Astrocyte of the hippocampus (primary cell): ENCODE measurements around the gene PVR.
"Not testable (repeated sequence)": the region's sequence is repeated elsewhere in the genome, so short reads cannot be mapped to it uniquely, and the experiment has no call there.

Source experiments
- DNase-seq: peaks from one replicate; pipeline ENCODE4 v3.0.0; 2011; ENCODE audit warnings: low read depth, low spot score

The PVR gene

GRCh38 chr19:44672226-44672625 is 28.5 kb downstream of the PVR start:
- DNase-seq: no peak

GRCh38 chr19:44673510-44673909 is 29.8 kb downstream of the PVR start:
- DNase-seq: no peak

DNA sequence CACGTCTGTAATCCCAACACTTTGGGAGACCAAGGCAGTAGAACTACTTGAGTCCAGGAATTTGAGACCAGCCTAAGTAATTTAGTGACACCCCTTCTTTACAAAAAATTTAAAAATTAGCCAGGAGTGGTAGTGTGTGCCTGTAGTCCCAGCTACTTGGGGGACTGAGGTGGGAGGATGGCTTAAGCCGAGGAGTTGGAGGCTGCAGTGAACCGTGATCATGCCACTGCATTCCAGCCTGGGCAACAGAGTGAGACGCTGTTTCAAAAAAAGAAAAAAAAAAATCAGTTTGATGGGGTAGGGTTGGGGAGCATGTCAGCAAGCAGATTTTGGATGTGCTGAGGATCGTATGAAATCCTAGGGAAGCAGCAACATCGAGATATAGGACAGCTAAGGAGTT is 31.8 kb downstream of the PVR start:
- no peak for DNase-seq

DNA sequence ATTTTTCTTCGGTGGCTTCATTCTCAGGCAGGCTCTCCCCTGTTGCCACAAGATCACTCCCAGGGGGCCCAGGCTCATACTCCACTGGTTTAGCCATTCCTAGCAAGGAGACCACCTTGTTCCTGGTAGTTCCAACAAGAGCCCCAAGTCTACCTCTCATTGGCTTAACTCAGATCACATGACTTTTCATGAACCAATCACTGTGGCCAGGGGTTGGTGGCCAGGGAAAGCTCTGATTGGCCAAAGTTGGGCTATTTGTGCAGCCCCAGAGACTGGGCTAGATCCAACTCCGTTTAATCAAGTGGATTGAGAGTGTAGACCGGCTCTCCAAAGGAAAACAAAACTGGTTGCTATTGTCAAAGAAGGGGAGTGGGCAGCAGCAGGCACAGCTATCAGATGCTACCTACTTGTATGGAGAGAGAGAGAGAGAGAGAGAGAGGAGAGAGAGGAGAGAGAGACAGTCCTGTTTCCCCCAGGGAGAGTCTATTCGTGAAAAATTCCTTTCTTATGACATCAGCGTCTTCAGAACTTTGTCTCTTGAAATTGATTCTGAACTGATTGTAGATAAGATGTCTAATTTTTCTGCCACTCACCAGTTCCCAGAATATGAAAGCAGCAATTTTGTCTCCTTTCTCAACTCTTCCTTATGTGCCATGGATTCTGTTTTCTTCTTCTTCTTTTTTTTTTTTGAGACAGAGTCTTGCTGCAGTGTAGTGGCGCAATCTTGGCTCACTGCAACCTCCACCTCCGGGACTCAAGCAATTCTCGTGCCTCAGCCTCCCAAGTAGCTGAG is 33.5 kb downstream of the PVR start:
- peak; percentile 51 for DNase-seq

- no peak for DNase-seq
Measured at GRCh38 chr19:44680536-44680935, 36.8 kb downstream of the PVR start.

DNA sequence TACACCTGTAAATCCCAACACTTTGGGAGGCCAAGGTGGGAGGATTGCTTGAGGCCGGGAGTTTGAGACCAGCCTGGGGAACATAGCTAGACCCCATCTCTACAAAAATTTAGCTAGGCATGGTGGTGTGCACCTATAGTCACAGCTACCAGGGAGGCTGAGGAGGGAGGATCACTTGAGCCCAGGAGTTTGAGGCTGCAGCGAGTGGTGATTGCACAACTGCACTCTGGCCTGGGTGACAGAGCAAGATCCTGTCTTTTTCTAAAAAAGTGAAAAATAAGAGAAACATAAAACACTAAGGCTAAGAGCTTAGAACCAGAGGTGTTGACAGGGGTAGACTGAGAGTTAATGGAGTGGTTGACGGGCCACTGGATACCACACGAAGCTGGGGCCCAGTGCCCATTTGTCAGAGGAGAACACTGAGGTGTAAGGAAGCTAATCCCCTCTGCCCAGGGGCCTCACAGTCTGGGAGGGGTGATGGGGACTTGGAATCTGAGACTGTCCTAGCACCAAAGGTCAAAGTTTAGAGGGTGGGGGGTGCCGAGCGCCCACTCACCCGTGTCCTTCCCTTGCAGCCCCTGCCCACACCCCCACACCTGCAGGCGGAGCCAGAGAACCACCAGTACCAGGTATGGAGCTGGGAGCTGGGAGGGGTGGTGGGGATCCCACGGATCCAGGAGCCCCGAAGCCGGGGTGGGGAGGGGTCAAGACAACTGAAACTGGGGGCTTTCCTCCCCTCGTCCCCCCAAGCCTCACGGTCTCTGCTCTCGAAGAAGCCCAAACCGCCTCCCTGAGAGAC is 38.5 kb downstream of the PVR start:
- DNase-seq: no peak

- no peak for DNase-seq
Measured at GRCh38 chr19:44682807-44683206, 39.1 kb downstream of the PVR start.

DNA sequence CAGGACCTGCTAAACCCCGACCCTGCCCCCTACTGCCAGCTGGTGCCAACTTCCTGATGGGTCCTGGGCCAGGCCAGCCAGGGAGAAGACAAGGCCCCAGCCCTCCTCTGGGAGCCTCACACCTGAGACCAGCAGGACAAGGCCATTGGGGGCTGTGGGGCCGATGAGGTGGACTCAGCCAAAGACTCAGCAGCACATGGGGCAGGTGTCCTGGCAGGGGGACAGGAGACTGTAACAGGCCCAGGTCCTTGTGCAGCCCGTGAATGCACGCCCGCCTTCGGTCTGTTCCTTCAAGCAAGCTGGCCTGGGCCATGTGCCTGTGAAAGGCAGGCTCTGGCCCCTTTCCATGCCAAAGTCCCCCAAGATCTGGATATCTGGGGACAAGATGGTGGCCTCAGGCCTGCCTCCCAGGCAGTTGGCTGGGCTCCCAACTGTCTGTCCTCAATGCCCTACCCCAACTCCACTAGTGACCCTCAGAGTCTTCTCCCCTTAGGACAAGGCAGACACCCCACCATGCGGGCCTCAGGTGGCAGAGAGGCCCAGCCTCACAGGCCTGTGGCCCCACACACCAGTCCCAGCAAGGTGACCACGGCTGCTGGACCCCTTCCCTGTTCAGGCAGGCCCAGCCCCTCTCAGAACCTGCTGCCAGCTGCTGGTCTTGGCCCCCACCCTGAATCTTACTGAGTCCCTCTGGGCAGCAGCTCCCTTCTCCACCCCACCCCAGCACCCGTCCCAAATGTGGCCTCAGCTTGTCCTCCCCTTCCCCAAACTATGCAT is 39.9 kb downstream of the PVR start:
- no peak for DNase-seq

DNA sequence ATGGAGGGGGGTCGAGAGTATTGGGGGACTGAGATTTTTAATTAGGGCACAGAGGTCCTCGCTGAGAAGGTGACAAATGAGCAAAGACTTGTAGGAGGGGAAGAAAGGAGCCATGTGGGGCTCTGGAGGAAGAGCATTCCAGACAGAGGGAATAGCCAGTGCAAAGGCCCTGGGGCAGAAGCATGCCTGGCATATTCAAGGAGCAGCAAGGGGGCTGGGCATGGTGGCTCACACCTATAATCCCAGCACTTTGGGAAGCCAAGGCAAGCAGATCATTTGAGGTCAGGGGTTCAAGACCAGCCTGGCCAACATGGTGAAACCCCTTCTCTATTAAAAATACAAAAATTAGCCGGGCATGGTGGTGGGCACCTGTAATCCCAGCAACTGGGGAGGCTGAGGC is 40.7 kb downstream of the PVR start:
- DNase-seq: not testable (repeated sequence)

DNA sequence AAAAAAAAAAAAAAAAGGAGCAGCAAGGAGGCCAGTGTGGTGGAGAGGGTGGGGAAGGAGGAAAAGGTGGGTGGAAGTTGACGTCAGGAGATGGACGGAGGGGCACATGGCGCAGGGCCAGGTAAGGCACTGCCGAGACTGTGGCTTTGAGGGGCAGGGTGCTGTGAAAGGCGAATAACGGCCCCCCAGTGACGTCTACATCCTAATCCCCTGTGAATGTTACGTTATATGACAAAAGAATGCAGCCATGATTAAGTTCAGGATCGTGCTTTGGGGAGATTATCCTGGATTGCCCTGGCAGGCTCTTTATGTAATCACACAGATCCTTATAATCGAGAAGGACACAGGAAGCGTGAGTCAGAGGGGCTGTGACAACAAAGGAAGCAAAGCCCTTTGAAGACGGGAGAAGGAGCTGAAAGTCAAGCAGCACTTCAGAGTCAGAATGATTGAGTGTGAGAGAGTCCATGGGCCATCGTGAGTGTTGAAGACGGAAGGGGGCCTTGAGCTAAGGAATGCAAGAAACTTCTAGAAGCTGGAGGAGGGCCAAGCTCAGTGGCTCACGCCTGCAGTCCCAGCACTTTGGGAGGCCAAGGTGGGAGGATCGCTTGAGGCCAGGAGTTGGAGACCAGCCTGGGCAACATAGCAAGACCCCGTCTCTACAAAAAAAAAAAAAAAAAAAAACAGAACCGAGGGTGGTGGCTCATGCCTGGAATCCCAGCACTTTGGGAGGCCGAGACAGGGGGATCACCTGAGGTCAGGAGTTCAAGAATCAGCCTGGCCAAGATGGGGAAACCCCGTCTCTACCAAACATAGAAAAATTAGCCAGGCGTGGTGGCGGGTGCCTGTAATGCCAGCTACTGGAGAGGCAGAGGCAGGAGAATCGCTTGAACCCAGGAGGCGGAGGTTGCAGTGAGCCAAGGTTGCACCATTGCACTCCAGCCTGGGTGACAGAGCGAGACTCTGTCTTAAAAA is 41.5 kb downstream of the PVR start:
- peak; percentile 86 for DNase-seq

- peak; percentile 40 for DNase-seq
Measured at GRCh38 chr19:44685877-44686276, 42.2 kb downstream of the PVR start.

DNA sequence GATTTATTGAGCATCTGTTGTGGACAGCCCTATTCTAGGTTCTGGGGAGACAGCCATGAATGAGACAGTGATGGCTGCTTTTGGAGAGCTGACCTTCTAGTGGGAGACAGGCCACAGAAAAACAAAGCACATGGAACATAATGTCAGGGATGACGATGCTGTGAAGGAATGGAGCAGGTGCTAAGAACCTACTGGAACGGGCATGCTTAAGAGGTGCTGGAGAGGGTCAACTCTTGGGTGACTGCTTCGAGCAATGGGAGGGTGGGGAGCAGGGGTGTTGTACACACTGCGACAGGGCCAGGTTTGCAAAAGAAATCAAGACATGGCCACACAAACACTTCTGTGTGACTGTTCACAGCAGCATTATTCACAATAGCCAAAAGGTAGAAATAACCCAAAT is 43.2 kb downstream of the PVR start:
- no peak for DNase-seq

DNA sequence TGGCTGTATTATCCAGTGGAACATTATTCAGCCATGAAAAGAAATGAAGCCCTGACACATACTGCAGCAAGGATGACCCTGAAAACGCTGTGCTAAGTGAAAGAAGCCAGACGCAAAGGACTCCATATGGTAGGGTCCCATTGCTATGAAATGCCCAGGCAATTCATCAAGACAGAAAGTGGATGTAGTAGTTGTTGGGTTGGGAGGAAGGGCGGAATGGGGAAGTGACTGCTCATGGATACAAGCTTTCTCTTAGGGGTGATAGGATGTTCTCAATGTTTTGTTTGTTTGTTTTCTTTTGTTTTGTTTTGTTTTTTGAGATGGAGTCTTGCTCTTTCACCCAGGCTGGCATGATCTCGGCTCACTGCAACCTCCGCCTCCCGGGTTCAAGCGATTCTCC is 44.2 kb downstream of the PVR start:
- DNase-seq: no peak

GRCh38 chr19:44689290-44690130 is 45.8 kb downstream of the PVR start:
- DNase-seq: peak; percentile 84

- no peak for DNase-seq
Measured at GRCh38 chr19:44690131-44690440, 46.4 kb downstream of the PVR start.

GRCh38 chr19:44692379-44692721 is 48.6 kb downstream of the PVR start:
- DNase-seq: no peak

DNA sequence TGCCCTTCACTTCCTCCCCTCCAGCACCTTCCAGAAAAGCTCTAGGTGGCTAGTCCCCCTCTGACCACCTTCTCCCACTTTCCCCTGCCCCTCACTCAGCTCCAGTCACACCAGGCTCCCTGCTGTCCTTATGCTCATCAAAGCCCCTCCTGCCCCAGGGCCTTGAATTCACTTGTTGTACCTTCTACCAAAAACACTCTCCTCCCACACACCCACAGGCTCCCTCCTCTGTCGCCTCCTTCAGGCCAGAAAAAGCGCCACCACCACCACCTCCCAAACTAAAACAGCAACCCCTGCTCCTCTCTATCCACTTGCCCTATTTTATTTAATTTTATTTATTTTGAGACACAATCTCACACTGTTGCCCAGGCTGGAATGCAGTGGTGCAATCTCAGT is 50.5 kb downstream of the PVR start:
- no peak for DNase-seq

GRCh38 chr19:44696939-44697669 is 53.4 kb downstream of the PVR start:
- no peak for DNase-seq

DNA sequence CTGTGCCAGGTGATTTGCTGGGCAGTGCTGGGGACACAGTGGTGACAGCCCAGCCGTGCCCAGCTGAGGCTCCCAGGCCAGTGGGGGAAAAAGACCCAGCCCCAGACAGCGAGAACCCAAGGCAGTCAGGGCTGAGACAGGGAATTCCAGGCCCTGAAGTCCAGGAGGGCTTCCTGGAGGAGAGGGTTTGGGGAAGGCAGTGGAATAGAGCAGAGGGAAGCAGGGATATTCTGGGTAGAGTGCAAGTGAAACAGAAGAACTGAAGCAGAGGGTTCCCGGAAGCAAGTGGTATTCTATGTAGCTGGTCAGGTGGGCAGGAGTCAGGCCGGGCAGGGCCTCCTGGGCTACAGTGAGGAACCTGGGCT is 53.9 kb downstream of the PVR start:
- no peak for DNase-seq
